ENCODE data around the gene RSPO3. TPM values are rescaled to one million over a fixed set of nuclear protein-coding genes. Genes with fewer than 3 reads are reported as not detected.

The RSPO3 gene
- not detected for polyA plus RNA-seq

DNA sequence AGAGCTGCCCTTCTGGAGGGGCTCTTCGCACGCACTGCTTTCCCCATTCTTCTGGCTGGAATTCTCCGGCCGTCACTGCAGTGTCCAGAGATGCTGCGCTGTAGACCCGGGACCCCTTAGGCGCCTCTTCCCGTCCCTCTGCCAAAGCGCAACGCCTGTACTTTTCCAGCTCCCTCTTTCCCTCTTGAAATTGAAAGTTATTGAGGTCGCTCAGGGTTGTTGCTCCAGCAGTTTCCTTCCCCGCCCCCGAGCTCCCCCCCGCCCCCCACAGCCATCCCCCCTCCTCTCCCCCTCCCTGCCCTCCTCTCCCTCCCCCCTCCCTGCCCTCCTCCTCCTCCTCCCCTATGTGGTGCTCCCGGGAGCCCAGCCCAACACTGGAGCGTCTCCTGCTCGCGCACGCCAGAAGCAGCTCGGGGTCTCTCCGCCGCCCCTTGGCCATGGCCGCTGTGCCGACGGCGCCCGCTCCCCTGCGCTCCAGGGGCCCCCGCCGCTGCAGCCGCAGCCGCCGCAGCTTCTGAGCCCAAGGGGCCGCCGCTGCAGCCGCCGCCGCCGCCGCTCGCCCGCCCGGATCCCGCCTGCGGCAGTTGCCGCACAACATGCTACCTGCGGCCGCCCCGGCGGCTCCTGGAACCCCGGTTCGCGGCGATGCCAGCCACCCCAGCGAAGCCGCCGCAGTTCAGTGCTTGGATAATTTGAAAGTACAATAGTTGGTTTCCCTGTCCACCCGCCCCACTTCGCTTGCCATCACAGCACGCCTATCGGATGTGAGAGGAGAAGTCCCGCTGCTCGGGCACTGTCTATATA is at the start of gene RSPO3:
Gene RSPO3 (plus strand): TSS at position 374 of the 804 bp plus-strand sequence. CDS start 522 bp downstream, outside the sequence.
- Mint-ChIP-seq H3K27me3 (peaks cover 56% of the 10 kb centered on the region), H3K4me3 (peak within 1 kb of the TSS; percentile 34 to 95 (median 82)), H3K9me3 (no peaks in the 10 kb centered on the region), H3K36me3 (peaks cover 2% of the 10 kb centered on the region), H3K27ac (peak within 1 kb of the TSS in 1 of 3 donors; percentile 90), H3K4me1 (peaks cover 5 to 17% (median 9%) of the 10 kb centered on the region in 3 donors)

DNA sequence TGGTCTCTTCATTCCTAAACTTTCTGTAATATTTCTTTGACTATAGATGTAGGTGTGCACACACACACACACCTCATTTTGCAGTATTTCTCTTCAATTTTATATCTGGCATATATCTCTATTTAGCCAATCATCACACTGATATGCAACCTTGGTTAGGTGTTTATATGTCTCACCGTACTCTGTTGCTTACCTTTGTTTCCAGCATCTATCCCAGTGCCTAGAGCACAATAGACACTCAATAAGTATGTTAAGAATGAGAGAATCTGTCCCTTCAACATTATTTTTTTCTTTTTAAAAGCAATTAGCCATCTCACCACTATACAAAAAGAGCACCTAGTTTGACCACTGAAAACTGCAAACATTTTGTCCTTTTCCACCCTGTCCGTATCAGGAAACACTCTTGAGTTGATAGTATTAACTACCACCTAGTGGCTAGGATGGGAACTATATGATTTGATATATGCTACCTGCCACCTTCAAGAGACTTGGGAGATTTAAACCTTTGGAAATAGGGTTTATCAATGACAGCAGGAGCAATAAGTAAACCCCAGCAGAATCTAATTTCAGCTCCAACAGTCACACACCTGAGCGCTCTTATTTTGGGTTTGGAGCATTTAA is 48.7 kb upstream of the RSPO3 start:
- H3K4me1 Mint-ChIP-seq, result peaks cover 0 to 2% (median 0%) of the 10 kb centered on the region in 3 donors
- no peak overlapping the region for H3K27ac Mint-ChIP-seq
- no peak overlapping the region for H3K4me3 Mint-ChIP-seq
- H3K27me3 Mint-ChIP-seq, result no peaks in the 10 kb centered on the region
- no peaks in the 10 kb centered on the region for H3K36me3 Mint-ChIP-seq
- H3K9me3 Mint-ChIP-seq, result no peaks in the 10 kb centered on the region

DNA sequence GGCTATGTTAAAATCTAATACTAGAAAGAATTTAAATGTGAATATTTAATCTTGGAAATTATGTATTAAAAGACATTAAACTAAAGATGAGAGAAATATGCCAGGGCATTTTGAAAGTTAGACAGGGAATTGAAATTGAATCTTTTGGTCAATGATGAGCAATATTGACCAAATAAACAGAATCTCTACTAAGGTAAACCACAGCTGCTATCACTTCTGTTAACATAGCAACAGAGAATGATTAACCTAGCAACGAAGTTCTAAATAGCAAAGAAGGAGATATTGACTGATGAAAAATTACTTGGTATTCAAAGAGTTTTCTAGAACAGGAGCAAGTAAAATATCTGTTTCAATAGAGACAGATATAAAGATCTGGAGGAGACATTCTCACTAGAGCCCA is 45.2 kb upstream of the RSPO3 start:
- H3K9me3 Mint-ChIP-seq, result no peaks in the 10 kb centered on the region
- H3K27ac Mint-ChIP-seq, result no peak overlapping the region
- no peaks in the 10 kb centered on the region for H3K36me3 Mint-ChIP-seq
- no peaks in the 10 kb centered on the region for H3K27me3 Mint-ChIP-seq
- H3K4me1 Mint-ChIP-seq, result peaks cover 0 to 2% (median 0%) of the 10 kb centered on the region in 3 donors
- H3K4me3 Mint-ChIP-seq, result no peak overlapping the region

- Mint-ChIP-seq H3K27ac (no peak overlapping the region), H3K9me3 (no peaks in the 10 kb centered on the region), H3K4me3 (no peak overlapping the region), H3K27me3 (no peaks in the 10 kb centered on the region), H3K4me1 (no peaks in the 10 kb centered on the region), H3K36me3 (peaks cover 4% of the 10 kb centered on the region)
Observed at GRCh38 chr6:127076466-127076865, 42.0 kb upstream of the RSPO3 start.

- H3K4me3 Mint-ChIP-seq, result no peak overlapping the region
- H3K27ac Mint-ChIP-seq, result no peak overlapping the region
- H3K4me1 Mint-ChIP-seq, result no peaks in the 10 kb centered on the region
- H3K36me3 Mint-ChIP-seq, result peaks cover 4% of the 10 kb centered on the region
- H3K9me3 Mint-ChIP-seq, result no peaks in the 10 kb centered on the region
- no peaks in the 10 kb centered on the region for H3K27me3 Mint-ChIP-seq
Observed at GRCh38 chr6:127077886-127078285, 40.6 kb upstream of the RSPO3 start.

GRCh38 chr6:127078669-127079068 is 39.8 kb upstream of the RSPO3 start:
- no peaks in the 10 kb centered on the region for H3K4me1 Mint-ChIP-seq
- H3K27me3 Mint-ChIP-seq, result no peaks in the 10 kb centered on the region
- H3K27ac Mint-ChIP-seq, result no peak overlapping the region
- H3K9me3 Mint-ChIP-seq, result no peaks in the 10 kb centered on the region
- no peak overlapping the region for H3K4me3 Mint-ChIP-seq
- peaks cover 4% of the 10 kb centered on the region for H3K36me3 Mint-ChIP-seq

GRCh38 chr6:127079681-127080080 is 38.8 kb upstream of the RSPO3 start:
- no peaks in the 10 kb centered on the region for H3K4me1 Mint-ChIP-seq
- no peaks in the 10 kb centered on the region for H3K27me3 Mint-ChIP-seq
- H3K9me3 Mint-ChIP-seq, result no peaks in the 10 kb centered on the region
- H3K4me3 Mint-ChIP-seq, result no peak overlapping the region
- H3K27ac Mint-ChIP-seq, result no peak overlapping the region
- peaks cover 4% of the 10 kb centered on the region for H3K36me3 Mint-ChIP-seq

DNA sequence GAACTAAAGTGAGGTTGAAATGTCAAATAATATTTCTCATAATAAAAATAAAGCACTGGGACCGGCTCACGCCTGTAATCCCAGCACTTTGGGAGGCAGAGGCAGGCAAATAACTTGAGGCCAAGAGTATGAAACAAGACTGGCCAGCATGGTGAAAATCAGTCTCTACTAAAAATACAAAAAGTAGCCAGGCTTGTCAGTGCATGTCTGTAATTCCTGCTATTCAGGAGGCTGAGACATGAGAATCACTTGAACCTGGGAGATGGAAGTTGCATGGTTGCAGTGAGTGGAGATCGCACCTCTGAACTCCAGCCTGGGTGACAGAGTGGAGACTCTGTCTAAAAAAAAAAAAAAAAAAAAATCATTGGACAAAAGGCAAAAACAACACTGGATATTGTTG is 38.4 kb upstream of the RSPO3 start:
- Mint-ChIP-seq H3K9me3 (no peaks in the 10 kb centered on the region), H3K4me3 (no peak overlapping the region), H3K36me3 (peaks cover 4% of the 10 kb centered on the region), H3K27me3 (no peaks in the 10 kb centered on the region), H3K27ac (no peak overlapping the region), H3K4me1 (no peaks in the 10 kb centered on the region)

GRCh38 chr6:127083231-127083962 is 35.1 kb upstream of the RSPO3 start:
- no peaks in the 10 kb centered on the region for H3K4me1 Mint-ChIP-seq
- H3K27me3 Mint-ChIP-seq, result no peaks in the 10 kb centered on the region
- no peak overlapping the region for H3K4me3 Mint-ChIP-seq

DNA sequence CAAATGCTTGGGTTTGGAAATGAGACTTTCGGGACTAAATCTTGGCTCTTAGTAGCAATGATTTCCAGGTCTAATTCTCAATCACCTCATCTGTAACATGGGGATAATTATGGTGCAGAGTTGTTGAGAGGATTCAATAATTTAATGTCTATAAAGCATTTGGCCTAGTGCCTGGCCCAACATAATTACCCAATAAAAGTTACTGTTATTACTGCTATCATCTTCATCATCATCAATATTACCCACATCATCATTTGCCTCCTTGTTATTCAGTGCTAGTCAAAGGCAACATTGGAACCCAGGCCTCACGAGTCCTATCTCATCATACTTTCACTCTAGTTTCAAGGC is 34.5 kb upstream of the RSPO3 start:
- Mint-ChIP-seq H3K36me3 (peaks cover under 1% of the 10 kb centered on the region), H3K27ac (no peak overlapping the region), H3K27me3 (no peaks in the 10 kb centered on the region), H3K4me1 (no peaks in the 10 kb centered on the region), H3K9me3 (no peaks in the 10 kb centered on the region), H3K4me3 (no peak overlapping the region)

More at GRCh38 chr6:127083231-127083962, 35.1 kb upstream of the RSPO3 start:
- Mint-ChIP-seq H3K36me3 (peaks cover 4% of the 10 kb centered on the region), H3K27ac (no peak overlapping the region), H3K9me3 (no peaks in the 10 kb centered on the region)

DNA sequence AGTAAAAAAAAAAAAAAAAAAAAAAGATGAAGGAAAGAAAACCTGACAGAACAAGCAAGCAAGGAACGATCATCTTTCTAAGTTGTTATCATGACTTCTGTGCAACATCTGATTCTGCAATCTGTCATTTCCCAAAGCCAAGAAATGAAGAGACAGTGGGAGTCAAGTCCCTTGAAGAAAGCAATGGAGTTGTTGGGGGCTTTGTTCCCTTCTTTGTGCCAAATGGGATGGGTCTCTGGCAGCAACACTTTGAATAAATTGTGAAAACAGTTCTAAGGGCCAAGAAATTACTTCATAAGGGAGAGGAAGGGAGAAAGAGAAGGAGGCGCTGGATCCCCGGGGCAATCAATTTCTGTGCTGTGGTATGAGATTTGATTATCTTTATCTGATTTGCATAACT is 33.3 kb upstream of the RSPO3 start:
- H3K36me3 Mint-ChIP-seq, result no peaks in the 10 kb centered on the region
- H3K9me3 Mint-ChIP-seq, result no peaks in the 10 kb centered on the region
- no peak overlapping the region for H3K27ac Mint-ChIP-seq
- no peaks in the 10 kb centered on the region for H3K27me3 Mint-ChIP-seq
- H3K4me3 Mint-ChIP-seq, result no peak overlapping the region
- H3K4me1 Mint-ChIP-seq, result no peaks in the 10 kb centered on the region

- Mint-ChIP-seq H3K36me3 (no peaks in the 10 kb centered on the region), H3K27me3 (peaks cover 2% of the 10 kb centered on the region), H3K4me1 (no peaks in the 10 kb centered on the region), H3K9me3 (no peaks in the 10 kb centered on the region), H3K4me3 (no peak overlapping the region), H3K27ac (no peak overlapping the region)
Observed at GRCh38 chr6:127090051-127090450, 28.4 kb upstream of the RSPO3 start.

- H3K9me3 Mint-ChIP-seq, result no peaks in the 10 kb centered on the region
- H3K36me3 Mint-ChIP-seq, result no peaks in the 10 kb centered on the region
- H3K4me3 Mint-ChIP-seq, result no peak overlapping the region
- H3K27me3 Mint-ChIP-seq, result peaks cover 2% of the 10 kb centered on the region
- H3K4me1 Mint-ChIP-seq, result no peaks in the 10 kb centered on the region
- no peak overlapping the region for H3K27ac Mint-ChIP-seq
Observed at GRCh38 chr6:127092466-127092865, 26.0 kb upstream of the RSPO3 start.

- no peak overlapping the region for H3K27ac Mint-ChIP-seq
- no peak overlapping the region for H3K4me3 Mint-ChIP-seq
- H3K9me3 Mint-ChIP-seq, result no peaks in the 10 kb centered on the region
- H3K4me1 Mint-ChIP-seq, result no peaks in the 10 kb centered on the region
- H3K36me3 Mint-ChIP-seq, result no peaks in the 10 kb centered on the region
- H3K27me3 Mint-ChIP-seq, result peaks cover 2% of the 10 kb centered on the region
Observed at GRCh38 chr6:127094791-127095190, 23.7 kb upstream of the RSPO3 start.

- Mint-ChIP-seq H3K27me3 (peaks cover 2% of the 10 kb centered on the region), H3K4me3 (no peak overlapping the region), H3K36me3 (no peaks in the 10 kb centered on the region), H3K27ac (no peak overlapping the region), H3K9me3 (no peaks in the 10 kb centered on the region), H3K4me1 (peaks cover 0 to 1% (median 0%) of the 10 kb centered on the region in 3 donors)
Observed at GRCh38 chr6:127096167-127096566, 22.3 kb upstream of the RSPO3 start.

All from IgD-negative memory B cell (primary cell).